HPDE6-E6E7 (cell line): ENCODE data around the gene FUT8.

Experiments used
- DNase-seq: peaks from one replicate; pipeline ENCODE4 v3.0.0; 2011; ENCODE audit warnings: missing footprints; ENCODE audit errors: extremely low spot score

The FUT8 gene

GRCh38 chr14:65772921-65773574, 360.5 kb downstream of the FUT8 start:
- no peak for DNase-seq

GRCh38 chr14:65774041-65774440, 361.5 kb downstream of the FUT8 start:
- DNase-seq: no peak

GRCh38 chr14:65776193-65776852, 363.8 kb downstream of the FUT8 start:
- no peak for DNase-seq

- DNase-seq: no peak
Observed at GRCh38 chr14:65780566-65780965, 368.0 kb downstream of the FUT8 start.

GRCh38 chr14:65783101-65783500, 370.6 kb downstream of the FUT8 start:
- DNase-seq: no peak

GRCh38 chr14:65783576-65783975, 371.0 kb downstream of the FUT8 start:
- no peak for DNase-seq

GRCh38 chr14:65784574-65784973, 372.0 kb downstream of the FUT8 start:
- DNase-seq: no peak

- DNase-seq: no peak
Observed at GRCh38 chr14:65787461-65787860, 374.9 kb downstream of the FUT8 start.

GRCh38 chr14:65788876-65789275, 376.3 kb downstream of the FUT8 start:
- DNase-seq: no peak

- DNase-seq: no peak
Observed at GRCh38 chr14:65789363-65789762, 376.8 kb downstream of the FUT8 start.

- no peak for DNase-seq
Observed at GRCh38 chr14:65790172-65790815, 377.8 kb downstream of the FUT8 start.

- peak; percentile 17 for DNase-seq
Observed at GRCh38 chr14:65791191-65791981, 378.9 kb downstream of the FUT8 start.

GRCh38 chr14:65792208-65792905, 379.8 kb downstream of the FUT8 start:
- peak; percentile 14 for DNase-seq
